Measurements from ENCODE around the gene SSTR3.
"Not testable (repeated sequence)": the region's sequence is repeated elsewhere in the genome, so short reads cannot be mapped to it uniquely, and the experiment has no call there.

SSTR3 gene

GRCh38 chr22:37234736-37235711 is 22.7 kb upstream of the SSTR3 start:
- H3K14ac ChIP-seq (ENCODE audit: low read length), result peak overlapping the region; percentile 10
- H2BK120ac ChIP-seq (ENCODE audit: low read depth, low read length), result peak overlapping the region; percentile 69
- H3K4ac ChIP-seq (ENCODE audit: low read length), result peak overlapping the region; percentile 72
- H4K8ac ChIP-seq (ENCODE audit: low read depth, low read length), result no peak overlapping the region
- no peak overlapping the region for H3K4me2 ChIP-seq (ENCODE audit: insufficient read depth, low read length, poor library complexity, severe bottlenecking)
- no peak for DNase-seq (ENCODE audit: low spot score)
- no CpG with 5 or more reads among the region's 16 CpGs for WGBS, 2 donors (ENCODE audit: extremely low coverage in 2 of 2, insufficient read length in 2 of 2, insufficient replicate concordance in 1 of 2)
- peak overlapping the region; percentile 89 for H2AK5ac ChIP-seq (ENCODE audit: low read depth, low read length)
- H3K4me1 ChIP-seq (ENCODE audit: control insufficient read depth in 2 of 2, insufficient read depth in 1 of 2, low read depth in 1 of 2, low read length in 2 of 2), result peaks cover 0 to 3% of the 10 kb centered on the region in 2 donors
- H3K36me3 ChIP-seq (replicated peaks in 1 of 2; ENCODE audit: control insufficient read depth in 2 of 2, insufficient read depth in 2 of 2, low read length in 2 of 2), result no peaks in the 10 kb centered on the region
- no peak overlapping the region for H2AFZ ChIP-seq (ENCODE audit: low read length)
- H3K9me3 ChIP-seq (replicated peaks in 1 of 2; ENCODE audit: control insufficient read depth in 2 of 2, insufficient read depth in 1 of 2, low read depth in 1 of 2, low read length in 2 of 2), result no peaks in the 10 kb centered on the region
- H2BK15ac ChIP-seq (ENCODE audit: low read length), result peak overlapping the region; percentile 63
- peak overlapping the region; percentile 60 for H2BK5ac ChIP-seq (ENCODE audit: low read length)
- peak overlapping the region; percentile 9 for H3K23ac ChIP-seq (ENCODE audit: low read depth, low read length, poor library complexity)
- peak overlapping the region in 1 of 2 donors; percentile 7 for H3K4me3 ChIP-seq (ENCODE audit: low read length in 2 of 2)
- no peak overlapping the region for H3K27ac ChIP-seq (replicated peaks; ENCODE audit: low read length)
- H3K18ac ChIP-seq (ENCODE audit: low read length), result peak overlapping the region; percentile 66
- H3K9ac ChIP-seq (ENCODE audit: low read depth, low read length, poor library complexity), result no peak overlapping the region
- H2BK12ac ChIP-seq (ENCODE audit: low read length), result no peak overlapping the region
- H4K91ac ChIP-seq (ENCODE audit: low read depth, low read length, poor library complexity), result no peak overlapping the region
- H3K27me3 ChIP-seq (ENCODE audit: control insufficient read depth in 3 of 3, insufficient read depth in 3 of 3, low read depth in 1 of 3, low read length in 3 of 3), result peaks cover 0 to 50% (median 0%) of the 10 kb centered on the region in 3 experiments
- H3K79me1 ChIP-seq (ENCODE audit: low read depth, low read length), result no peaks in the 10 kb centered on the region

GRCh38 chr22:37233751-37234631 is 21.7 kb upstream of the SSTR3 start:
- Histone ChIP-seq H3K36me3 (replicated peaks in 1 of 2; ENCODE audit: control insufficient read depth in 2 of 2, insufficient read depth in 2 of 2, low read length in 2 of 2) (no peaks in the 10 kb centered on the region), H3K4ac (ENCODE audit: low read length) (no peak overlapping the region), H2AFZ (ENCODE audit: low read length) (no peak overlapping the region), H3K9ac (ENCODE audit: low read depth, low read length, poor library complexity) (peak overlapping the region; percentile 57), H2BK120ac (ENCODE audit: low read depth, low read length) (no peak overlapping the region), H3K4me3 (ENCODE audit: low read length in 2 of 2) (no peak overlapping the region), H3K27ac (replicated peaks; ENCODE audit: low read length) (no peak overlapping the region), H2BK12ac (ENCODE audit: low read length) (no peak overlapping the region), H3K4me2 (ENCODE audit: insufficient read depth, low read length, poor library complexity, severe bottlenecking) (no peak overlapping the region), H2AK5ac (ENCODE audit: low read depth, low read length) (peak overlapping the region; percentile 89), H3K4me1 (ENCODE audit: control insufficient read depth in 2 of 2, insufficient read depth in 1 of 2, low read depth in 1 of 2, low read length in 2 of 2) (peaks cover 0 to 3% of the 10 kb centered on the region in 2 donors), H3K23ac (ENCODE audit: low read depth, low read length, poor library complexity) (no peak overlapping the region), H4K8ac (ENCODE audit: low read depth, low read length) (no peak overlapping the region), H3K18ac (ENCODE audit: low read length) (peak overlapping the region; percentile 87), H3K9me3 (replicated peaks in 1 of 2; ENCODE audit: control insufficient read depth in 2 of 2, insufficient read depth in 1 of 2, low read depth in 1 of 2, low read length in 2 of 2) (no peaks in the 10 kb centered on the region), H3K27me3 (ENCODE audit: control insufficient read depth in 3 of 3, insufficient read depth in 3 of 3, low read depth in 1 of 3, low read length in 3 of 3) (peaks cover 0 to 43% (median 0%) of the 10 kb centered on the region in 3 experiments), H2BK15ac (ENCODE audit: low read length) (peak overlapping the region; percentile 86), H3K79me1 (ENCODE audit: low read depth, low read length) (no peaks in the 10 kb centered on the region), H3K14ac (ENCODE audit: low read length) (peak overlapping the region; percentile 10), H2BK5ac (ENCODE audit: low read length) (peak overlapping the region; percentile 60), H4K91ac (ENCODE audit: low read depth, low read length, poor library complexity) (no peak overlapping the region)
- no CpG with 5 or more reads among the region's 27 CpGs for WGBS, 2 donors (ENCODE audit: extremely low coverage in 2 of 2, insufficient read length in 2 of 2, insufficient replicate concordance in 1 of 2)
- DNase-seq (ENCODE audit: low spot score), result no peak

- H3K4me3 ChIP-seq (ENCODE audit: low read length in 2 of 2); H4K8ac ChIP-seq (ENCODE audit: low read depth, low read length): not testable (repeated sequence)
- WGBS, 2 donors (ENCODE audit: extremely low coverage in 2 of 2, insufficient read length in 2 of 2, insufficient replicate concordance in 1 of 2), result no CpG with 5 or more reads among the region's 12 CpGs
Measured at GRCh38 chr22:37233371-37233750, 21.1 kb upstream of the SSTR3 start.

More at GRCh38 chr22:37233371-37233750, 21.1 kb upstream of the SSTR3 start:
- Histone ChIP-seq H3K9ac (ENCODE audit: low read depth, low read length, poor library complexity) (peak overlapping the region; percentile 57), H3K18ac (ENCODE audit: low read length) (peak overlapping the region; percentile 87), H2AK5ac (ENCODE audit: low read depth, low read length) (peak overlapping the region; percentile 89), H2BK15ac (ENCODE audit: low read length) (peak overlapping the region; percentile 86), H3K27me3 (ENCODE audit: control insufficient read depth in 3 of 3, insufficient read depth in 3 of 3, low read depth in 1 of 3, low read length in 3 of 3) (peaks cover 0 to 45% (median 0%) of the 10 kb centered on the region in 3 experiments)
- not testable (repeated sequence) for H3K23ac ChIP-seq (ENCODE audit: low read depth, low read length, poor library complexity); H3K27ac ChIP-seq (replicated peaks; ENCODE audit: low read length); H3K79me1 ChIP-seq (ENCODE audit: low read depth, low read length); H2BK5ac ChIP-seq (ENCODE audit: low read length); DNase-seq (ENCODE audit: low spot score); H2AFZ ChIP-seq (ENCODE audit: low read length); H3K9me3 ChIP-seq (replicated peaks in 1 of 2; ENCODE audit: control insufficient read depth in 2 of 2, insufficient read depth in 1 of 2, low read depth in 1 of 2, low read length in 2 of 2); H2BK120ac ChIP-seq (ENCODE audit: low read depth, low read length); H3K4ac ChIP-seq (ENCODE audit: low read length); H3K4me1 ChIP-seq (ENCODE audit: control insufficient read depth in 2 of 2, insufficient read depth in 1 of 2, low read depth in 1 of 2, low read length in 2 of 2); H2BK12ac ChIP-seq (ENCODE audit: low read length); H4K91ac ChIP-seq (ENCODE audit: low read depth, low read length, poor library complexity); H3K14ac ChIP-seq (ENCODE audit: low read length); H3K4me2 ChIP-seq (ENCODE audit: insufficient read depth, low read length, poor library complexity, severe bottlenecking); H3K36me3 ChIP-seq (replicated peaks in 1 of 2; ENCODE audit: control insufficient read depth in 2 of 2, insufficient read depth in 2 of 2, low read length in 2 of 2)

Data from neuronal stem cell (in vitro differentiated cells).